SKM-1 (cell line): Measurements from ENCODE around the gene RDH13.
A peak's percentile ranks its signal among the peaks of the same experiment; 100 is the strongest.
"Not testable (repeated sequence)": the region's sequence is repeated elsewhere in the genome, so short reads cannot be mapped to it uniquely, and the experiment has no call there.

Experiments used
- DNase-seq: peaks from one replicate; lab custom pipeline; 2025; ENCODE audit not compliant: unreplicated experiment; lab: John Stamatoyannopoulos, UW

The RDH13 gene

GRCh38 chr19:55079400-55080038, 16.6 kb upstream of the RDH13 start:
- DNase-seq, result no peak

DNA sequence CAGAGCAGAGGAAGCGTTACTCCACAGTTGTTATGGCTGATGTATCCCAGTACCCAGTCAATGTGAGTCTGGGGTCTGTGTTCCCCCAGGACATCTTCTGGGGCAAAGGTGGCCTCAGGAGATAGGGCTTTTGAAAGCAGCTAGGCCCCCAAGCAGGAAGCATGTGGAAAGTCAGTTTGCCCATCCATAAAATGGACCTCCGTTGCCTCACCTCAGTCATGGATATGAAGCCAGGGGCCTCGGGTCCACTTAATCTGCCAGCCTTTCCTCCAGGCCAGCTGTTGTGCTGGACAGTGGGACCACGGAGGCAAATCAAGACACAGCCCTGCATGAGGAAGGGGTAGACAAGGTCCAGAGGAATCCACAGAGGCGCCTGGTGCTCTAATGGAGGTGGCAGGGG, 16.0 kb upstream of the RDH13 start:
- DNase-seq, result no peak

DNA sequence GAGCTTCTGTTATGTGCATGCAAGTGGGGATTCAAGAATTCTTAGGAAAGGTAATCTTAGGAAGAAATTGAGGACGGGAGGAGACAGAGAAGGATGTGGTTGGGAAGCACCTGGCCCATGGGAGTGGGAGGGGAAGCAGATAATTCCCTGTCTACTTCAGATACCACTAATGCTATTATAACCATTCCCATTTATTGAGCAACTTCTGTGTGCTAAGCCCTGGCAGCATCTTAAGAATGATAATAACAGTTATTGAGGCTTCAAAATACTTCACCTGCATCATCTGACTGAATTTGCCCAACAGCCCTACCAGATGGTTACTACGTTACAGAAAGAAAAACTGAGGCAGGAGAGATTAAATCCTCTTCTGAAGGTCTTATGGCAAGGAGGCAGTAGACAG, 14.2 kb upstream of the RDH13 start:
- DNase-seq, result no peak

GRCh38 chr19:55076321-55076720, 13.4 kb upstream of the RDH13 start:
- DNase-seq, result no peak

GRCh38 chr19:55075371-55075998, 12.5 kb upstream of the RDH13 start, which contains the start of gene EPS8L1:
Gene EPS8L1, plus strand, starts transcription at chr19:55075869. Its CDS starts 576 bp downstream, at chr19:55076445.
- DNase-seq, result peak; percentile 36

GRCh38 chr19:55071913-55072312, 9.0 kb upstream of the RDH13 start:
- no peak for DNase-seq

- no peak for DNase-seq
Measured at GRCh38 chr19:55071129-55071502, 8.2 kb upstream of the RDH13 start.

- DNase-seq, result no peak
Measured at GRCh38 chr19:55070466-55071128, 7.6 kb upstream of the RDH13 start.

DNA sequence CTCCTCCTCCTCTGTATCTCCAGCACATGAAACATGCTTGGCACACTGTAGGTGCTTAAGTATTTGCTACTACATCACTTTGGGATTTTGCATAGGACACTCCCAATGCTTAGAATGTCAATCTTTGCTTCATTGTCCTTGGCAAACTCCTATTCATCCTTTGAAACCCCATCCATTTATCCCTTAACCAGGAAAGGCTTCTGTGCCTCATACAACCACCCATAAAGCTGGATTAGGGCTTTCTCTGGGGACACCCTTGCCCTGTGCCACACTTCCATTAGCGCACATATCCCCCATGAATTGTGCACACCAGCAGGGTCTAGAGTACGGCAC, 6.9 kb upstream of the RDH13 start:
- DNase-seq, result no peak

GRCh38 chr19:55068950-55069864, 6.3 kb upstream of the RDH13 start:
- DNase-seq, result no peak

DNA sequence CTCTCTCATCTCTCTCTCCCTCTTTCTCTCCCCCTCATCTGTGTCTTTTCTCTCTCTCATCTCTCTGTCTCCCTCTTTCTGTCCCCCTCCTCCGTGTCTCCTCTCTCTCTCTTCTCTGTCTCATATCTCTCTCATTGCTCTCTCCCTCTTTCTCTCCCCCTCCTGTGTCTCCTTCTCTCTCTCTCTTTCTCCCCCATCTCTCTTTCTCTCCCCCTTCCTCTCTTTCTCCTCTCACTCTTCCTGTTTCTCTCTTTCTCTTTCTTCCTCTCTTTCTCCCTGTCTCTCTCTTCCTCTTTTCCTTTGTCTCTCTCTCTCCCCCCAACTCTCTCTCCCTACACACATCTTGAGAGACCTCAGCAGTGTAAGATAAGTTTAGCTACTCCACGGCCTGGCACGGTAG, 4.9 kb upstream of the RDH13 start:
- DNase-seq, result no peak

DNA sequence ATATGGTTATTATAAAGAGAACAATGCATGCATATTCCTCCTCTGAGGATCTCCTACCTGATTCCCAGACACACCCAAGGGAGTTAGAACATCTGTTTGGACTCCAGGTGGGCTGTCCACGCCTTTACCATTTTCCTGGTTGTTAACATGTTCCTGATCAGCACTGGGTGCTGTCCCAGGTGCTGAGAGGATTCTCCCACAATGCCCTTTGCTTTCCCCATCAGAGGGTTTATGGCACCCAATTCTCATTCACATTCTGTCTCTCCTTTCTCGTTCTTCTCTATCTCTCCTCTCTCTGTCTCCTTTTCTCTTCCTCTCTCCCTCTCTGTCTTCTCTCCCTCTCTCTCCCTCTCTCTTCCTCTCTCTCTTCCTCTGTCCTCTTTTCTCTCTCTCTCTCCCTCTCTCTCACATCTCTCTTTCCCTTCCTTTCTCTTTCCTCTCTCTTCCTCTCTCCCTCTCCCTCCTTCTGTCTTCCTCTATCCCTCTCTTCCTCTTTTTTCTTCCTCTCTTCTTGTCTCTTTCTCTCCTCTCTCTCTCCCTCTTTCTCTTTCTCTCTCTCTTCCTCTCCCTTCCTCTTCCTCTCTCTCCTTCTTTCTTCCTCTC, 3.3 kb upstream of the RDH13 start:
- DNase-seq, result no peak

GRCh38 chr19:55065516-55065915, 2.6 kb upstream of the RDH13 start:
- DNase-seq, result not testable (repeated sequence)

- DNase-seq, result no peak
Measured at GRCh38 chr19:55063492-55063843, 520 bp upstream of the RDH13 start.

- DNase-seq, result not testable (repeated sequence)
Measured at GRCh38 chr19:55060287-55060686, 2.7 kb downstream of the RDH13 start.

GRCh38 chr19:55058781-55059610, 4.0 kb downstream of the RDH13 start:
- no peak for DNase-seq

DNA sequence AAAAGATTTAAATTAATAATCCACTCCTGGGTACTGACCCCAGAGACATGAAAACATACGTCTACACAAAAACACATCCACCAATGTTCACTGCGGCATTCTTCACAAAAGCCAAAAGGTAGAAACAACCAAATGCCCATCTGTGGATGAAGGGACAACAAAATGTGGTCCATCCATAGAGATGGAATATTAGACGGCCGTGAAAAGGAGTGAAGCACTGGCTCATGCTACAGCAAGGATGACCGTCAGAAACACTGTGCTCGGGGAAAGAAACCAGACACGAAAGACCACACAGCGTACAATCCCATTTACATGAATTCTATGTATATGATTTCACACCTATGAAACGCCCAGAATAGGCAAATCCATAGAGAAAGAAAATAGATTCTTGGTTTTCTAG, 6.1 kb downstream of the RDH13 start:
- DNase-seq, result no peak

- no peak for DNase-seq
Measured at GRCh38 chr19:55053735-55054134, 9.2 kb downstream of the RDH13 start.

DNA sequence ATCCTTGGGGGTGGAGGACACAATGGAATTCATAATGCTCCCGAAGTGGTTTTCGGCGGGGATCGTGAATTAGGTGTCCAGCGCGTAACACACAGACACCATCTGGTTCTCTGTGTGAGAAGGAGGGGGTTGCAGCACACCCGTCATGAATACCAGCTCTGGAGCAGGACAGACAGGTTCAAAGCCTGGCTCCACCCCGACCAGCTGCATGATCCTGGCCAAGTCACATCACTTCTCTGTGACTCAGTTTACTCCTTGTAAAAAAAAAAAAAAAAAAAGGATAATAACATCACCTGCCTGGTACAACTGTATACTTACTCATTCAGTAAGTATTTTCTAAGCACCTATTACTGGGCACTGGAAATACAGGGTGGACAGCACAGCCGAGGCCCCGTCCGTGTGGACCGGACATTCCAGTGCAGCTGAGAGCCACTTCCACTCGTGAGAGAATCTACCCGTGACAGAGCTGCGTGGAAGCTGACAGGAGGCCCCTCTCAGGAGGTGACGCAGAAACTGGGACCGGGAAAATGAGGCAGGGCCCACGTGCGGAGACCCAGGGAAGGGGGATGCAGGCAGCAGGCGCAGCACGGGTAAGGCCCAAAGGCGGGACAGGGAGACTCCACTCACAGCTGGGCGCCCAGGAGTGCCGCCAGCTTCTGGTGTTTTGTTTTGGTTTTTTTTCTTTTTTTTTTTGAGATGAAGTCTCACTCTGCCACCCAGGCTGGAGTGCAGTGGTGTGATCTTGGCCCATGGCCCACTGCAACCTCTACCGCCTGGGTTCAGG, 12.0 kb downstream of the RDH13 start:
- DNase-seq, result no peak

DNA sequence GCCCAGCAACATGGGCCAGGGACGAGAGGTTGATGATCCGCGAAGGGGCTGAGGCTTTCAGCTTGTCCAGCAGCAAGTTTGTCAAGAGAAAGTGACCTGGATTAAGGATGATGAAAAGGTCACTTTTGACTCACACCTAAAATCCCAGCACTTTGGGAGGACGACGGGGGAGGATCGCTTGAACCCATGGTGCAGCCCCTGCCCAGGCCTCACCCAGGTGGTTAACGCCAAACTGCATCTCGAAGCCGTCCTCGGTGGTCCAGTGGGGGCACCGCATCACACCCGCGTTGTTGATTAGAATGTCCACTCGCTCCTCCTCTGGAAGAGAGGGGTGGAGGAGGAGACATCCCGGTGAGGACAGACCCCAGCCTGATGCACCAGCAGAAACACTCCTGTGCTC, 14.5 kb downstream of the RDH13 start:
- no peak for DNase-seq
